KOPT-K1 (cell line): Measurements from ENCODE around the gene MN1.

Source experiments
- H3K27ac ChIP-seq: fragments of 200-600 bp; sonication (generic); 2 replicates; pipeline ENCODE4 v1.5.1; 2016; ENCODE audit warnings: antibody characterized with exemption, mild to moderate bottlenecking, low read depth, low read length; ENCODE audit not compliant: poor library complexity, severe bottlenecking
- H3K36me3 ChIP-seq: fragments of 200-600 bp; sonication (generic); 2 replicates; pipeline ENCODE4 v1.5.1; 2017; ENCODE audit warnings: antibody characterized with exemption, mild to moderate bottlenecking, low read length, moderate library complexity; ENCODE audit not compliant: insufficient read depth
- H3K9me3 ChIP-seq: fragments of 200-600 bp; sonication (generic); 2 replicates; pipeline ENCODE4 v1.5.1; 2017; ENCODE audit warnings: antibody characterized with exemption, low read length, mild to moderate bottlenecking; ENCODE audit not compliant: insufficient read depth, poor library complexity, severe bottlenecking

Gene MN1

GRCh38 chr22:27801616-27802345 lies at the start of gene MN1:
Gene MN1 (minus strand): TSS chr22:27801756. CDS start chr22:27800543, 1,213 bp downstream.
- H3K9me3 ChIP-seq = no peaks in the 10 kb centered on the region
- no peak within 1 kb of the TSS for H3K27ac ChIP-seq
- H3K36me3 ChIP-seq = no peaks in the 10 kb centered on the region

- Histone ChIP-seq H3K27ac (no peak overlapping the region), H3K9me3 (no peaks in the 10 kb centered on the region), H3K36me3 (peaks cover 90% of the 10 kb centered on the region)
Measured at GRCh38 chr22:27850000-27850521, 48.5 kb upstream of the MN1 start.

GRCh38 chr22:27848005-27848404 lies 46.4 kb upstream of the MN1 start:
- Histone ChIP-seq H3K36me3 (peaks cover 74% of the 10 kb centered on the region), H3K27ac (no peak overlapping the region), H3K9me3 (no peaks in the 10 kb centered on the region)

GRCh38 chr22:27846910-27847309 lies 45.4 kb upstream of the MN1 start:
- H3K27ac ChIP-seq = no peak overlapping the region
- peaks cover 64% of the 10 kb centered on the region for H3K36me3 ChIP-seq

GRCh38 chr22:27846248-27846757 lies 44.7 kb upstream of the MN1 start:
- Histone ChIP-seq H3K9me3 (no peaks in the 10 kb centered on the region), H3K27ac (no peak overlapping the region), H3K36me3 (peaks cover 64% of the 10 kb centered on the region)

More at GRCh38 chr22:27846910-27847309, 45.4 kb upstream of the MN1 start:
- H3K9me3 ChIP-seq = no peaks in the 10 kb centered on the region

- Histone ChIP-seq H3K27ac (no peak overlapping the region), H3K36me3 (peaks cover 58% of the 10 kb centered on the region), H3K9me3 (no peaks in the 10 kb centered on the region)
Measured at GRCh38 chr22:27845644-27846043, 44.1 kb upstream of the MN1 start.

- H3K9me3 ChIP-seq = no peaks in the 10 kb centered on the region
Measured at GRCh38 chr22:27844656-27845591, 43.4 kb upstream of the MN1 start.

GRCh38 chr22:27844256-27844655 lies 42.7 kb upstream of the MN1 start:
- Histone ChIP-seq H3K9me3 (no peaks in the 10 kb centered on the region), H3K36me3 (peaks cover 44% of the 10 kb centered on the region), H3K27ac (no peak overlapping the region)

More at GRCh38 chr22:27844656-27845591, 43.4 kb upstream of the MN1 start:
- Histone ChIP-seq H3K36me3 (peaks cover 50% of the 10 kb centered on the region), H3K27ac (no peak overlapping the region)

GRCh38 chr22:27843441-27843840 lies 41.9 kb upstream of the MN1 start:
- Histone ChIP-seq H3K36me3 (peaks cover 36% of the 10 kb centered on the region), H3K27ac (no peak overlapping the region)

GRCh38 chr22:27842669-27843431 lies 41.3 kb upstream of the MN1 start:
- Histone ChIP-seq H3K27ac (no peak overlapping the region), H3K9me3 (peaks cover 6% of the 10 kb centered on the region), H3K36me3 (peaks cover 30% of the 10 kb centered on the region)

More at GRCh38 chr22:27843441-27843840, 41.9 kb upstream of the MN1 start:
- peaks cover under 1% of the 10 kb centered on the region for H3K9me3 ChIP-seq

GRCh38 chr22:27842201-27842600 lies 40.6 kb upstream of the MN1 start:
- H3K9me3 ChIP-seq = peaks cover 10% of the 10 kb centered on the region
- H3K36me3 ChIP-seq = peaks cover 25% of the 10 kb centered on the region
- no peak overlapping the region for H3K27ac ChIP-seq

GRCh38 chr22:27840436-27840835 lies 38.9 kb upstream of the MN1 start:
- peaks cover 11% of the 10 kb centered on the region; the same call in 1 of the 2 replicates for H3K36me3 ChIP-seq
- no peak overlapping the region for H3K27ac ChIP-seq
- peaks cover 10% of the 10 kb centered on the region for H3K9me3 ChIP-seq

GRCh38 chr22:27839057-27839660 lies 37.6 kb upstream of the MN1 start:
- Histone ChIP-seq H3K36me3 (peaks cover 7% of the 10 kb centered on the region; the same call in 1 of the 2 replicates), H3K27ac (no peak overlapping the region), H3K9me3 (peaks cover 10% of the 10 kb centered on the region)

- Histone ChIP-seq H3K27ac (no peak overlapping the region), H3K9me3 (peaks cover 10% of the 10 kb centered on the region), H3K36me3 (no peaks in the 10 kb centered on the region)
Measured at GRCh38 chr22:27836181-27836580, 34.6 kb upstream of the MN1 start.
